GM18909 (cell line): Measurements from ENCODE around the gene NREP.

ENCODE experiments used
- ATAC-seq: cut with Tn5 transposase; IDR thresholded peaks from one replicate; pipeline ENCODE4 v1.9.1; 2021; ENCODE audit warnings: mild to moderate bottlenecking; ENCODE audit not compliant: unreplicated experiment, poor library complexity

NREP gene

DNA sequence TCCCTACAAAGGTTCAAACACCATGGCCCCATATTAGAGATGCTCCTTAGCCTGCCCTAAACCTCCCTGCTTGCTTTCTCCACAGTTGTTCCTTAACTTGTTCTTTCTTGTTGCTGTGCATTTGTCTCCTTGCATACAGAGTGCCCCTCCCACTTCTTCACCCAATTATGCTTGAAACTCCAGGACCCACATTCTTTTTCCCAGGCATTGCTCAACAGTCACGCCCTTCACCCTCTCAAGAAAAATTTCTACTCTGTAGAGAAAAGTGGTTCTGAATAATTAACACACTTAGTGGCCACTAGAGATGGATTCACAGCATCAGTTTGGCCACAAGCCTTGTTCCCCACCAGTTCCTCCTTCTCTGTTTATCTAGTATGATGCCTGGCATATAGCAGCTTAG is 57.7 kb downstream of the NREP start:
- ATAC-seq, result no peak

DNA sequence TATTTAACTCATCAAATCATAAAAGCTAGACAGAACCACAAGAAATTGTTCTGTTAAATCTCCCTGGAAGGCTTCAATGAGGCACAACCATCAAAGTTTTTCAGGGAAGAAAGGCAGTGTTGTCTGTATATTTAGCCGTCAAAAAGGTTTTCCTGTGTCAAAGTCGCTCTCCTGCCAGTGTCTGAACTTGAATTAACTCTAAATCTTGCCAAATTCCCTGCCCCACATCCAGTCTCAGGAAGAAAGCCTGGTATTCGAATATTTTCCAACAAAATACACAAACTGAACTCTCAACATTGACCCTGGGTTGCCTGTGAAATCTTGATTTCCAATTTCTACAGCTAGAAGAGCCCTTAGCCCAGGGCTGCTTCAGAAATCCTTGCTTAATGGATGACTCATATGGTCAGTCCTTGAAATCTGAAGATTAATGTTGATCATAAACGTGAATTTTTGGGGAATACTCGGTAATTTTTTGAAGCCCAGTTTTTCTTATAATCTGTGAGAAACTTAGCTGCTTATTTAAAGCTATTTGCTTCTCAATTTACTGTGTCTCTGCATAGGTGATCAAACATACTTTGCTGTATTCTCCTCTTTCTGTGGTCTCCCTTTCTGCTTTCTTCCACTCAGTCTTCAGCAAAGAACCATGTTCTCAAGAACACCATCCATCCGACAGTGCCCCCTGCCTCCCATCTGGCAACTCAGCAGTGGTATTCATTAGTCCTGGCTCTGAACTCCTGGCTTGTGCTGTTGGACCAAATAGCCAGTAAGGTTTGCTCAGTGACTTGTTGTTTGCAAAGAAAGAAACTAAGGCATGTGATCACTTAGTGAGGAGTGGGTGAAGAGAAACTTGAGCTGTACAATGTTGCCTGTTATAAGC is 58.9 kb downstream of the NREP start:
- ATAC-seq, result no peak

DNA sequence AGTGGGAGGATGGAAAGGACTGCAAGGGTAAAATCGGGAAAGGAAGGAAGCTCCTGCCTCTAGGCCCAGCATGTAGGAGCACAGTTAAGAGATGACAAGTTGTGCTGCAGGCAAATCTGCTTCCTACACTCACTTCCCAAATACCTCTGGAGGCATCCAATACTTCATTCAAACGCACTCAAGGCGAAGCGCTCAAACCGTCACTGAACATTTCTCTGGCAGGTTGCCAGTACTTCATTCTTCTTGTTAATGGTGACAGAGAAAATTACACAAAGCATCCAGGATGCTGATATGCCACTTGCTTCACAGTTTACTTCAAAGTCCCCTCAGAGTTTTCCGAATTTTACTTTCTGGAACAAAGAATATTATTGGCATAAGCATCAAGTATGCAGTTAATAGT is 59.8 kb downstream of the NREP start:
- ATAC-seq, result no peak

DNA sequence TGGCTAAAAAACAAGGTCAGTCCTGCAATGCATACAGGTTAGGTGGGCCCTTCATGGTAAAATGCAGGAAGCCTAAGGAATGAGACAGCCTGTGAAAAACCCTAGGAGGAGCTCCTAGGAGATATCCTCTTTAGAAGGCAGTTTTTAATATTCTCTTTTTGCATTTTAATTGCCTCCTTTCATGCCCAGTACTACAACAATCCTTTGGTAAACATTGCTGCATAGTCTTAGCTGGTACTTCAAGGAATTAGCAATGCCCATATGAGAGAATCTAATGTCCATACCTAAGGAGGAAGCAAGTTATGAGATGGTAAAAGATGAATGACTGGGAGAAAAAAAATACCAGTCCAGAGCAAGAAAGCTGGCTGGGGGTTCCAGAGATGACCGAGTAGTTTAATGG is 61.0 kb downstream of the NREP start:
- ATAC-seq, result no peak

DNA sequence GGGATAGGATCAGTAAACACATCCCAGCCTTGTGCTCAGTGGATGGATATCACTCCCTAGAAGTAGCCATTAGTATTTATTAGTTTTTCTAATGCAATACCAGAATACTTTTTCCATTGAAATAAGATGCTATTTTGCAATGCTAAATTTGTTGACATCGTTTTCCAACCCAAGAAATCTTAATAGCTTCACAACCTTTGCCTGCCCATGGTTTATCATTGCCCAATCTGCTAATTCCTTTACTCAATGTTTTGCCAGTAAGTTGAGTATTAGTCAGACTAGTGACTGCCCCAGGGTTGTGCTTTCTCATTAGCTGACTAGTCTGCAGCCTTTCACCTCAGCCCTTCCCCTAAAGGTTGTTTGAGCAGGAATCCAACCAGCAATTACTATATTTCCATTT is 62.9 kb downstream of the NREP start:
- no peak for ATAC-seq

DNA sequence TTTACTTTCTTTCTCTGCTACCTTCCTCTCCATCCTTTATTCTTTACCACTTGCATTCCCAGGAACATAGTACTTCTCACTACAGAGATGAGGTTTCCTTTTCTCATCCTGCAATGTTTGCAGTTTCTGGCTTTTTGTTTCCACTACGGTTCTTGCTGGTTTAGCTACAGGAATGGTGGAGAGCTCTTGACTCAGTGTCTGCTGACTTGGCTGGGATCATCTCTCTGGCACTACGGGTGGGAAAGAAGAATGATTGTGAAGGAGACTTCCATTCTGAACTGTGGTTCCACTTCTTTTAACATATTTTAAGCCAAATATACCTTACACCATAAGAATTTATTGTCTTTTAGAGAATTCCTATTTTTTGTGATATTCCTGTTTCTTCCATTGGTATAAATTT is 65.1 kb downstream of the NREP start:
- no peak for ATAC-seq

DNA sequence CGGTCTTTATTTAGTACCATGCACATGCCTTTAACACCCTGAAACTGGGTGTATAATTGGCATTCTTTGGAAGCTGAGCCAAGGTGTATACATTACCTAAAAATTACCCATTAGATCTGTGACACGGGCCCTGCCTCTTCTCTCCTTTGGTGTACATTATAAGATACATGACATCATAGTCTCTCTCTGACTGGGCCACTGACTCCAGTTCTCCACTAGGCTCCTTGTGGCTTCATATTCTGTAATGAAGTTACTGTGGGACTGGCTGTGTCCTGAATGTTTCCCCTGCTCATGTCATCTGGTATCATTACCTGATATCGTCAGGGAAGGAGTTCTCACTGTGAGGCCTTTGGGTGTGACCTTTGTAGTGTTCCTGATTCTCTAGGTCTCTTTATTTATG is 65.5 kb downstream of the NREP start:
- ATAC-seq, result no peak

DNA sequence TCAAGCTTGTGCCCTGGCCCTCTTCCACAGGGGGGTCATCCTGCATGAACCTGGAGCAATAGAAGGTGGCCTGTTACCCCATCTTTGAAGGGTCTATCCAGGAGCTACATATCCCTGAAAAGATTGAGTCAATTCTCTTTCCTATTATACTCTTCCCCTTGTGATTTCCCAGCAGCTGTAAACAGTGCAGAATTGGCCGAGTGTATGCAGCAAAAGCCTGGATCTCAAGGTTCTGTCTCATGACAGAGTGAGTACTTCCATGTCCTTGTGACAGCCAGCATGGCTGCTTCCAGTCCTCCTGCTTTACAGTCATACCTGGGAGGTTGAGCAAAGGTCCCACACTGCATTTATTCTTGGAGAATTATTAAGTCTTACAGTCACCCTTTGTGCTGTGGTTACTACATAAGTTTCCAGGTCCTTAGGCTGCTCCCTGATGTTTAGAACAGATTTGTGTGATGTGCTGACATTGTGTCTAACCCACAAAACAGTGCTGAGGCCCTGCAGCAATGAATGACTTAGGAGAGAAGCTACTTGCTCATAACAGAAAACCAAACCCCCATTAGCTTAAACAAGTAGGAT is 67.5 kb downstream of the NREP start:
- ATAC-seq, result no peak

DNA sequence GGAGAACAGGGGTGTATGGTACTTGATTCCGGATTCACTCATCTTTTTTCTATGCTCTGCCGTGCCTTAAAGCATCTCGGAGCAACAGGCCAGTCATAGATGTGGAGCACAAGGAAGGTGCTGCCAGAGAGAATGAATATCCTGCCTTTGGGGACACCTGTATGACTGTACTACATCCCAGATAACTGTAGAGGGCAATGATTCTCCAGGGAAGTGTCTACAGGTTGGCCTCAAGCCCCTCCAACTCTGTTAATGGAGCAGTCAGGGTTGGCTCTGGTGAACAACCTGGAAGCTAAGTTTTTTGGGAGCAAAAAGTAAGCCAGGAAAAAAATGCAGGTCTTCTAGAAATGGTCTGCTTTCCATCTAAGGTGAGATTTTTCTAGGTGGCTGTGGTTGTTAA is 71.0 kb downstream of the NREP start:
- ATAC-seq, result peak; percentile 46

DNA sequence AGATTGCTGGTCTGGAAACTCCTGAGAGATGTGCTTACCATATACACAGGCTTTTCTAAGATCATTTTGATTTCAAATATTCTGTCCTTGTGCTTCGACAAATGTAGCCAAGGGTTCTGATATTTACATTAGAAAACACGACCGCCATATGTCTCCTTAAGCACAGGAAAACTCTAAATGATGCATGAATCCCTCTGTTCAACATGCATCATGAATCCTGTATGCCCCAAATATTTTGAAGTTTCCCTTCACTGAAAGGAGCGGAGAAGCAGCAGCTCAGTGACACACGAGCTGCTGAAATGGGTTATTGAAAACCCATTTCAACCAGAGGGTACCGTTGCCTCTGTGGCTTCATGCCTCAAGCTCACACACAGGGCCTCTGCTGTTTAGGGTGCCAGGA is 74.4 kb downstream of the NREP start:
- ATAC-seq, result no peak

DNA sequence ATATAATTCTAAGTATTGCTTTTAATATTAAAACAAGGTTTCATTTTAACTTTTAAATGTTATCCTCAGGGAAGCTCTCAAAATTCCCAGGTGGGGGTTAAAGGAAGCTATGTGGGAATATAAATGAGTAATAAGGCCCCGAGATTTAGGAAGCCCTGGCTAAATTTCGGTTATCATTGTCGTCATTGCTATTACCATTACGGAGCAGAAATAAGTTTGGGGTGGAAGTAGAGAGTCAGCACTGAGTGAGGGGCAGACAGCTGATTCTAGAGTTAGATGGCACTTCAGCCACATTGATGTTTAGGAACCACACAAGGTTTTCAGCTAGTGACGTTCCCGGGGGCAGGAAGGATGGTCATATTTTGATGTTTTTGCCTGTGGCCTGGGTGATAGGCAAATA is 74.9 kb downstream of the NREP start:
- ATAC-seq, result no peak

DNA sequence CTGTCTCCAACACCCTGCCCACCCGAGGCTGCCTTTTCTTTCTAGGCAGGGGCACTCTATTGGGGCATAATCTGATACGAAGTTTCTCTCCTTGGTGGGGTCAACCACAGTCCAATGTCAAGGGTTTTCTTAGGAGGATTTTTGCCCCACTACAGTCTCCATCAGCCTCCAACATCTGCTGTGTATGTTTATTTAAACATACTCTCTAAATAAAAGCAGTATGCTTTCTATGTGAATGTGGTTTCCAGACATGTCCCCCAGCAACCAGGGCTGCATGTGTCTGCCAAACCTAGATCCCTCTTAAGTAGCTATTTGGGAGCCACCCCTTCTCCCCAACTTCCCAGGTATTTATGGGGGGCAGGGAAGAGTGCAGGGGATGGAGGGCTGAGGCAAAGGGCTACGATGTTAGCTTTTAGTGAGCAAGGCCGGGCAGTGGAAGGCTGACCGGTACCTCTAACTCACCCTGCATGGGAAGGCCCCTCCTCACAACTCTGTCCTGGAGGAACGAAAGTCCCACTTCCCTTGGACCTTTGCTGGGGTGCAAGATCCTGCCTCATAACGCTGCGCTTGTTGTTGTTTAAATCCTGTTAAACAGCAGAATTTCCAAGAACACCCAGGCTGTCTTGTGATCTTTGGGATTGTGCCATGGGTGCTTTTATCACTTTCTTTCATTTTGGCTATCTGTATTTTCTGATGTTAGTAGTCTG is 75.4 kb downstream of the NREP start:
- no peak for ATAC-seq

DNA sequence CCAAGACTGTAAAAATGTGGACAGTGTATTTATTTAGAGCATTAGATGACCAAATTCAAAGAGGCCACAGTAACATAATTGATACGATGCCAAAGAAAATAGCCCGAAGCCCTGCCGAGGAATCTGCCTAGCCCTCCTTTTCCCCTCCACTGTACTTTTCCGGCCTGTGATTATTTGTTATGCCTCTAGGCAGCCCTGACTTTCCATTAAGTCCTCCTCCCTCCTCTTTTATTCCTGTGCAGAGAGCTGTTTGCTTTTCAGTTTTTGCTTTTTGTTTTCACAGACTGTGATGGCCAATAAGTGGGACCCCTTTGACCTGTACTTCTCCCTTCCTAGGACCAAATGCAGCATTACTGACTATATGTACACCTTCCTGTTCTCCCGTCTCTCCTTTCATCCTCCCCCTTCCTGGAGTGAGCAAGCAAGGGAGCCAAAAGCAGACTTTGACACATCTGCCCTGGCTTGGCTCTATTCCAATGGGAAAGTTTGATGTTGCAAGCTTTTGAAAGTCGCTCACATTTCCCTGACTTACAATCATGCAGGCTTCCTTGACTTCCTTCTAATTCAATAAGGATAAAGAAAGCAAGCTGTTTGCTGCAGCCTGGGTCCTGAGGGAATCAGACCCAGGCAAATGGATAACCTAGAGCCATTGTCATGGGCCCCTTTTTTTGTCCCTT is 76.1 kb downstream of the NREP start:
- ATAC-seq, result no peak

DNA sequence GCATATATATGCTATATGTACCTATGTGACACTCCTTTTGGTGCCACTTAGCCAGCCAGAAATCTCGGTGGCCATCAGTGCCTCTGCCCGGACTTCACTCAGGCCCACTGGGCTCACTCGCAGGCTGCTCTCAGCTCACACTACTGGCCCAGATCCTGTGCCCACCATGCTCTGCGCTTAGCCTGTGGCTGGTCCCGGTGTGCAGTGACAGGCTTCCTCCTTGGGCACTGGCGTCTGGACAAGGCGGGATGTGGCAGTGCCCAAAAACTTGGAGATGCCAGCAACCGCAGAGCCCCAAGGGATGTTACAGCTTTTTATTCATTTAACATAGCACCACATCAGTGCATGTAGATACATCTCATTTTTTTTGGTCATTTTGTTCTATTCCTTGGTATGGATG is 77.4 kb downstream of the NREP start:
- ATAC-seq, result no peak
